Fibroblast of villous mesenchyme (primary cell): Measurements from ENCODE around the gene ASB2. TPM values are rescaled to one million over a fixed set of nuclear protein-coding genes. Genes with fewer than 3 reads are reported as not detected.

Source experiments
- DNase-seq: peaks from one replicate; pipeline ENCODE4 v3.0.0-alpha.2; 2010; ENCODE audit warnings: low read depth
- H3K4me3 ChIP-seq: 2 replicates; pipeline ENCODE4 v1.5.1; 2011; ENCODE audit warnings: low read depth, mild to moderate bottlenecking, low read length
- CTCF ChIP-seq: IDR thresholded peaks from 2 replicates; pipeline ENCODE4 v1.5.1; 2012; ENCODE audit warnings: low read depth, mild to moderate bottlenecking, low read length; ENCODE audit not compliant: insufficient read depth
- total RNA-seq: library from RNA; depleted of rRNA; stranded (reverse); fragments of >200 nt; gene quantifications from 2 replicates; pipeline ENCODE4 v1.2.3, GENCODE V29; 2012

ASB2 gene
- total RNA-seq, 1 donor = 0.86 TPM

GRCh38 chr14:93955850-93956481 lies 20.4 kb downstream of the ASB2 start:
- no peak for DNase-seq
- TF ChIP-seq CTCF = no peak
- no peak overlapping the region for H3K4me3 ChIP-seq

DNA sequence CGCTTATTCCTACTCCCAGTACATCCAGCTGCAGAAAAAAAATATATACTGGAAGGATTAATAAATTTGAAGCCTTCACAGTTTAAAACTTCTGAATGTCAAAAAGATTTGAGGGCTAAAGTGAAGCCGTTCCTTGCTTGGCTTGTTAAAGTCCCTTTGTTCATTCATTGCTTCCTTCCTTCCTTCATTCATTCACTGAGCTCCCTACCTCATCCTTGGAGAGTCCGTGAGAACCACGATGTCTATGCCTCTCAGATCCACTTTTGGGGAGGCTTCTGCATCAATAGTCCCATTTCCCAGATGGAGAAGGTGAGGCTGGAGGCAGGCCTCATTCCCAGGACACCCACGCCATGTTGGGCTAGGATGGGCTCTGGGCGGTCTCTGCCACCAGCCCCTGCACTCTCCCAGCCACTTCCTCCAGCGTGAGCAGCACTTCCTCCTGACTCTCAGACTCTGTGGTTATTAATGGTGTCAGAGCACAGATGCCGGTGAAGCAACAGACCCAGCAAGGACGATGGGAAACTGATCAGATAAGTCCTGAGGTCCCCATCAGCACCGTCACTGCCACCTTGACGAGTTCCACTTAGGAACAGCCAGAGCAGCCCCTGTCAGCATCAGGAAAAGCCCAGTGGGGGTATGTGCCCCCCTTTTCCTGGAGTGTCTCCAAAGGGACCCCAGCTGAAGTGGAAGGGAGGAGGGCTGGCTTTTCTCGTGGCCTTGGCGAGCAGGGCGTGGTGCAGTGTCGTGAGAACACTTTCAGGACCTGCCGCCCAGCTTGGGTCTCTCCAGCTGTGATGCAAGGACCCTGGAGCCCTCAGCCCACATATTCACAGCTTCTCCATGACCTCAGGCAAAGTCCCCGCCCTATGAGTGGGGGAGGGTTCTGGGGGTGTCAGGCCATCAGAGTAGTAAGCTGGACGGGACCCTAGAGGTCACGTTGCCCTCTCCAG lies 21.2 kb downstream of the ASB2 start:
- TF ChIP-seq CTCF = no peak

GRCh38 chr14:93954516-93954830 lies 21.9 kb downstream of the ASB2 start:
- no peak for DNase-seq
- H3K4me3 ChIP-seq = no peak overlapping the region
- TF ChIP-seq CTCF = no peak

More for the DNA sequence above, 21.2 kb downstream of the ASB2 start:
- no peak overlapping the region for H3K4me3 ChIP-seq
- no peak for DNase-seq

- no peak overlapping the region for H3K4me3 ChIP-seq
- no peak for TF ChIP-seq CTCF
- no peak for DNase-seq
Measured at GRCh38 chr14:93953739-93954515, 22.4 kb downstream of the ASB2 start.

DNA sequence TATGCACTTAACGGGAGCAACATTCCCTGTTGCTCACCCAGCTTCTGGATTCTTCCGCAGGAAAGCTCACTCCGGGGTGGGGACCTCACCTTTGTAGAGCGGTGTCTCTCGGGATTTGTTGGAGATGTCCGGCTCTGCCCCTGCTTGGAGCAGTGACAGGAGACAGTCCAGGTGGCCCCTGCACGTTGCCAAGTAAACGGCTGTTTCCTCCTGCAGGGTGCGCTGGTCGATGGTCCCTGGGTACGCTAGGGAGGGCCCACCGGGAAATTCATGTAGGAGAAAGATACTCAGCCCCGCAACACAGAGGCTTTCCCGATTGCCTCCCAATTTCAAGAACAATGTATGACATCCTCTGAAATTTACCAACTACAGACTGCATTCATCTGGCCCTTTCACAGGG lies 23.1 kb downstream of the ASB2 start:
- no peak for DNase-seq
- TF ChIP-seq CTCF = no peak
- H3K4me3 ChIP-seq = no peak overlapping the region

DNA sequence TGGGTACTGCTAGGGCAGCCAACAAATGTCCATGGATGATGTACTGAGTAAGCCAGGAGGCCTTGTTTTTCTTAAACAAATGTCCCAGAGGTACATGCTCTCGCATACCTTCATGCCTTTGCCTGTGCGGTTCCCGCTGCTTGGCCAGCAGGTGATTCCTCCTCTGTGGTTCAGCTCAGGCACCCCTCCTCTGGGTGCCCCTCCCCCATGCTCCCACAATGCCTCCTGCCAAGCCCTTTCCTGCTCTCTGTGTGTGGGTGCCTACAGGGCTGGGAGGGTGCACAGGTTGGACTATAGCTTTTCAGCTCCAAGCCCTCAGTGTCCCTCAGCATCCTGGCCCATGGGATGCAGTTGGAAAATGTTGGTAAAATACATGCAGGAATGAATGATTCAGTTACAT lies 23.5 kb downstream of the ASB2 start:
- no peak for DNase-seq
- H3K4me3 ChIP-seq = no peak overlapping the region
- no peak for TF ChIP-seq CTCF
